Stimulated activated effector memory CD8-positive, alpha-beta T cell treated with anti-CD3 and anti-CD28 coated beads, Interleukin-12 subunit alpha, Interleukin-12 subunit beta, amount 100 ng/mL, for 72 hours (primary cell): ENCODE data around the gene FAM120AOS.

Experiments
- ATAC-seq: fragments of 150-1000 bp; cut with Tn5 transposase; 2 replicates; pipeline ENCODE4 v1.10.0; 2021
- DNase-seq, 2 donors: peaks; one replicate each; pipeline ENCODE4 v3.0.0; 2021 to 2022; ENCODE audit warnings: low spot score in 2 of 2
- H3K27ac Mint-ChIP-seq: one replicate; pipeline ENCODE4 v1.8.0; 2022; ENCODE audit warnings: mild to moderate bottlenecking, mixed read lengths
- H3K36me3 Mint-ChIP-seq: one replicate; pipeline ENCODE4 v1.8.0; 2022; ENCODE audit warnings: mild to moderate bottlenecking, mixed read lengths
- H3K4me1 Mint-ChIP-seq: one replicate; pipeline ENCODE4 v1.8.0; 2022; ENCODE audit warnings: mixed read lengths
- H3K4me3 Mint-ChIP-seq: one replicate; pipeline ENCODE4 v1.8.0; 2022; ENCODE audit warnings: mild to moderate bottlenecking, mixed read lengths
- H3K9me3 Mint-ChIP-seq: one replicate; pipeline ENCODE4 v1.8.0; 2022; ENCODE audit warnings: mixed read lengths

FAM120AOS gene

DNA sequence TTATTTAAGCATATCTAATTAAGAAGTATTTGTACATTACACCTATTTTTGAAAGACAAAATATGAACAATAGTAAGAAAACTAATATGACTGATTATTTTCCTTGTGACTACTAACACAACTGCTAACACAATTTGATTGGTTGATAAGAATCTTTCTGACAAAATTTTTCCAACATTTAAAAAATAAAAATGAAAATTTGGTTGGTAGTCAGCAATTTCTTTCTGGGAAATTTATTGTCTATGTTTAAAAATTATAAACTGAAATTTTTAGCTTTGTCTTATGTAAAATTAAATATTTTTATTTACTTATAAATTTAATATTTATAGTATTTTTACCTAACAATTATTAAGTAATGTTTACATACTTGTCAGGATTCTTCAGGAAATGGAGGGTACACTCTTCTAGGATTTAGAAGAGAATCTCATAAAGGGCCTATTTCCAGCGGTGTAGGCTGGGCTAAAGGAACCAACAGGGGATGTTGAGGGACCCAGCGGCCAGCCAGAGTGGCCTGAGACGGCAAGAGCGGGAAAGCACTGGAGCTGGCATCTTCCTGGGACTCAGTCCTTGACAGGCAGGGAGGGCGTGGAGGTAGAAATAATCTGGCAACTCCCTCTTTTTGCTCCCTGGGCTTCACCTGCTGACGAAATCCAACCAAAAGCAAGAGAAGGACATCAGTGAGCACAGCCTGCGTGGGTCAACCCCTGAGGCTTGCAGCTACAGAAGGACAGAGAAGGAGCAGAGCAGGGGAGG is 16.6 kb downstream of the FAM120AOS start:
- Mint-ChIP-seq H3K9me3 (no peaks in the 10 kb centered on the region), H3K4me3 (no peak overlapping the region), H3K27ac (no peak overlapping the region), H3K36me3 (no peaks in the 10 kb centered on the region), H3K4me1 (no peaks in the 10 kb centered on the region)
- ATAC-seq (no peak), DNase-seq (no peak)

DNA sequence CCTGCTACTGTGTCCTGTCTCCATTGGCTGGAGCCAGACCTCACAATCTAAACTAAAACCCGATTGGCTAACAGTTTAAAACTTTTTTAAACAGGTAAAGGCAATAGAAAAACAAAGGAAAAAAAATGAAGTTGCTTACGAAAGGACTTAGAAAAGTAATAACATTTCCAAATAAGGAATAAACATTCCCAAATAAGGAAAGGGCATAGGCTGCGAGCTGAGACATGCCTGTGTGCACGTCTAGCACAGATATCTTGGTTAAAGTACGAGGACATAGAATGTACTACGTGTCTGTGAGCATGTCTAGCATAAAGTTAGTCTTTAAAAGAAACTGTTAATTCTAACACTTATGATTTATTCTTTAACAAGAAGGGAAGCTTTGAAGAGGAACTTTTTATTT is 17.2 kb downstream of the FAM120AOS start:
- Mint-ChIP-seq H3K36me3 (no peaks in the 10 kb centered on the region), H3K4me3 (no peak overlapping the region), H3K9me3 (no peaks in the 10 kb centered on the region), H3K4me1 (no peaks in the 10 kb centered on the region), H3K27ac (no peak overlapping the region)
- ATAC-seq (no peak), DNase-seq (no peak)

DNA sequence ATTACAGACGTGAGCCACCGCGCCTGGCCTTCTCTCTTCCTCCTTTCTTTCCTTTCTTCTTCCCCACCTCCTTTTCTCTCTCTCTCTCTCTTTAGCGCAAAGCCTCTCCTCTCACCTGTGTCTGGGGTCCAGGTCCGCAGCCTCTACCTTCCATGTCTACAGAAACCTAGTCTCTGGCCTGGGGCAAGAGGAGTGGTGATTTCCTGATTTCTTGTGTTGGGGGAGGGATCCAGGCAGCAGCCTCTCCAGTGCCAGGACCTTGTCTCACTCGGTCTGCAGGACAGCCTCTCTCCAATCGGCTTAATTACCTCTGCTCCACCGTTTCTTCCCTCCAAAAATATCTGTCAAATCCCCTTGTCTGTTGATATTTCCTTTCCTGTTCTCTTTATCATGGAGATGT is 18.0 kb downstream of the FAM120AOS start:
- Mint-ChIP-seq H3K36me3 (no peaks in the 10 kb centered on the region), H3K4me1 (no peaks in the 10 kb centered on the region), H3K9me3 (no peaks in the 10 kb centered on the region), H3K27ac (no peak overlapping the region), H3K4me3 (no peak overlapping the region)
- ATAC-seq (no peak), DNase-seq (no peak)

DNA sequence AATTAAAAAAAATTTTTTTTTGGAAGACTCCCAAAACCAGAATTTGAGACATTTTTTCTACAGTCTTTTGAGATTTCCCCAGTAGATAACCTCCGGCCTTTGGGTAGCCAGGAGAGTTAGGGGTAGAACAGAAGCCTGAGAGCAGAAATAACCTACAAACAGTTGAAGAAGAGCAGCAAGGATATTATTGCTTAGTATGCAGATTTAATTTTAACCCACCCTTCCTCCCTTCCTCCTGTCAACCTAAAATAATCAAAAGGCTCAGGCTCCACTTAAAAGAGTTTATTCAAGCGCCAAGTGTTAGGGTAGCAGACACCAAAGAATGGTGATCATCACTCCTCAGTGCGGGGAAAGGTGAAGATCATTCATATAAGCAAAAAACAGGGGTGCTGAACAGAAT is 19.3 kb downstream of the FAM120AOS start:
- Mint-ChIP-seq H3K4me1 (no peaks in the 10 kb centered on the region), H3K27ac (no peak overlapping the region), H3K4me3 (no peak overlapping the region), H3K9me3 (no peaks in the 10 kb centered on the region), H3K36me3 (no peaks in the 10 kb centered on the region)
- DNase-seq (no peak), ATAC-seq (no peak)

DNA sequence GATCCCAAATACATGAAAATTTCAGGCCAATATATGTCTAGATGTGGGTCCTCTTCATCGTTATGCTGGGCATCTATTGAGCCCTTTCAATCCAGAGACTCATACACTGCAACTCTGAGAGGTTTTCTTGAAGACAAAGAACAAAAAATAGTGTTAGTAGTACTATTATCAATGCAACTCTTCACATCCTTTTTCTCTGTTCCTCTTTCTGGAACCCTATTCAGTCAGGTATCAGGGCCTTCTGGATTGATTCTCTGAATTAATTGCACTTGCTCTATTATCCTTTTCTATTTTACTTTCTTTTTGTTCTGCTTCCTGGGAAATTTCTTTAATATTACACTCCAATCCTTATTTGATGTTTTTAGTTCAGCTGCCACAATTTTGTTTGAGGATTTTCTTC is 20.4 kb downstream of the FAM120AOS start:
- Mint-ChIP-seq H3K4me1 (no peaks in the 10 kb centered on the region), H3K4me3 (no peak overlapping the region), H3K36me3 (no peaks in the 10 kb centered on the region), H3K27ac (no peak overlapping the region), H3K9me3 (no peaks in the 10 kb centered on the region)
- ATAC-seq (no peak), DNase-seq (no peak)

DNA sequence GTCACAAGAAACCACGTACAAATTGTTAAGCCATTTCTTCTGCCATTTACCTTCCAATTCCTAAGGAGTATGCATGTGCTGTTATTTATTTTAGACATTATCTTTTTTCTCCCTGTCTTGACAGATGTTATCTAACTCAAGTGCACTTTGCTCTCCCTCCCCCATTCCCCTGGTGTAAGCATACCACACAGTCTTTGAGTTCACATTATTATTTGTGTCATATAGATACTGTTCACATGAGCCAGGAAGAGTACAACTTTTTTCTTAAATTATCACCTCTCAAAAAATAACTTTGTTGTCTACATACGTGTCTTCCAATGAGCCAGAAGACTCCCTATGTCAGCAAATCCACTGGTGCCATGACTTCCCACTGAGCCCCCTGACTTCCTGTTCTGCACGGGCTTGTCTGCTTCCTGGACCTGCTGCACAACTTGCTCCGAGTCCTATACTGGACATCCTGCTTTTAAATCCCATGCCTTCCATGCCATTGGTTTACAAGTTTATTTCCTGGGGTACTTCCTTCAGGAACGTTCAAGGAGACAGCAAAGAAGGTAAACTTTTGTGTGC is 21.8 kb downstream of the FAM120AOS start:
- Mint-ChIP-seq H3K36me3 (no peaks in the 10 kb centered on the region), H3K4me3 (no peak overlapping the region), H3K27ac (no peak overlapping the region), H3K4me1 (no peaks in the 10 kb centered on the region), H3K9me3 (no peaks in the 10 kb centered on the region)
- ATAC-seq (no peak), DNase-seq (no peak)

DNA sequence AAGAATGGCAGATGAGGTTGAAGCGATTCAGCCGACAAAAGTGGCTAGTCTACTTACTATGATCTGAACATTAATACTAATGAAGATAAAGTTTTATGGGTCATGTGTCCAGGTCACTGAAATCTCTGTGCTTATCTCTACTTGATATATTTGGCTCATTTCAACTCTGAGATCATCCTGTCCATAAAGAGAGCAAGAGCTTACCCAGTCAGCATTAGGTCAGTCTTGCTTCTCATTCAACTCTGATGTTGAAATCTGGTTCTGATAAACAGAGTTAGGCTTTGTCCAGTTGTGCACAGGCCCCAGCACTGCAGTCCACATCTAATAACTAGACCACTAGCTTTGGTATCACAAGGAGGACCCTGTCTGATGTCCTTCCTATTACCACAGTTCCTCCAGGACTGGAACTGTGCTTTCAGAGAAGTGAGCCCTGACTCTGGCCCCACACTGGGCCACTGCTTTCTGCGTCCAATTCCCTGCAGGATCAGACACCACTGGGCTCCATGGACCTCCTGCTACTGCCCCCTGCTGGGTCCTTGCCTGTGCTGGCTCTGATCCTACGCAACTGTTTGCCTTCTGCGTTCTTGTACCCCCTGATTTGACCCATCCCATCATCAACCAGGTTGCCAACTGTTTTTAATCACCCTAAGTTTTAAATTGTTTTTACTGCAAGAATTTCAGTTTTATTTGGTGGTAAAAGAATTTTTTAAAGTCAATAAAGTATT is 25.6 kb downstream of the FAM120AOS start:
- Mint-ChIP-seq H3K4me1 (no peaks in the 10 kb centered on the region), H3K9me3 (no peaks in the 10 kb centered on the region), H3K4me3 (no peak overlapping the region), H3K27ac (no peak overlapping the region), H3K36me3 (no peaks in the 10 kb centered on the region)
- no peak for ATAC-seq
- no peak for DNase-seq

DNA sequence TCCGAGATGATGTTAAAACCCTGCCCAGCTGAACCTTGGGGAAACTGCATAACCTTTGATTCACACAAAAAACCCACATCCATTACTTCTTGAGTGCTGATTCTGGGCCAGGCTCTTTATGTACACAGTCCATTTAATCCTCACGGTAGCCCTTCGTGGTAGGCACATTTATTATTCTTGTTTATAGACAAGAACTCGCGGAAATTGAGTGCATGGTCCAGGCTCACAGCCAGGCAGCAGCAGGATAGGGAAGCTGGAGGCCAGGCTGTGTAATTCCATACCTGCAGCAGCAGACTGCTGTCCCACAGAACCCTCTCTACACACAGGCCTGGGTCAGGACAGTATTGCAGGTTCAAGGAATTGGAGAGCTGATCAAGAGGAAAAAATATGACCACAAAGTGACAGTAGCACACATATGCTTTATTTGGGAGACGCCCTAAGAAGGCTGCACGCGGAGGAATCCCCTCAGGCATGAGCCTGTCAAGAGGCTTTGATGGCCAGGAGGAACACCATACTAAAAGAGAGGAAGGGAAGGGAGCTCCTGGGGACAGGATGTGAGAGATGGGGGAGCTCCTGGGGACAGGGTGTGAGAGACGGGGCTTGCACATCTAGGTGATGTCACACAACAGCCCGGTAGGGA is 30.3 kb downstream of the FAM120AOS start:
- peaks cover 7% of the 10 kb centered on the region for H3K9me3 Mint-ChIP-seq
- DNase-seq (no peak), ATAC-seq (no peak)
- H3K36me3 Mint-ChIP-seq: no peaks in the 10 kb centered on the region
- no peak overlapping the region for H3K4me3 Mint-ChIP-seq
- H3K4me1 Mint-ChIP-seq: no peaks in the 10 kb centered on the region
- H3K27ac Mint-ChIP-seq: no peak overlapping the region

DNA sequence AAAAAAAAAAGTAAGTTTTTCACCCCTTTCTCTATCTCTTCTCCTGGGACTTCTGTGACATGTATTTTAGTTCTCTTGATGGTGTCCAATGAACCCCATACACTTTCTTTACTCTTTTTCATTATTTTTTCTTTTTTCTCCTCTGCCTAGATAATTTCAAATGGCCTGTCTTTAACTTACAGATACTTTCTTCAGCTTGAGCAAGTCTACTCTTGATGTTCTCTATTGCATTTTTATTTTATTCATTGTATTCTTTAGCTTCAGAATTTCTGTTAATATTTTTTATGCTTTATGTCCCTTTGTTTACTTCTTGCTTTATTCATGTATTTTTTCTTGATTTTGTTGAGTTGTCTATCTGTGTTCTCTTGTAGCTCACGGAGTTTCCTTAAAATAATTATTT is 34.4 kb downstream of the FAM120AOS start:
- H3K4me1 Mint-ChIP-seq: no peaks in the 10 kb centered on the region
- H3K9me3 Mint-ChIP-seq: peaks cover 10% of the 10 kb centered on the region
- no peaks in the 10 kb centered on the region for H3K36me3 Mint-ChIP-seq
- DNase-seq: no peak
- no peak overlapping the region for H3K27ac Mint-ChIP-seq
- no peak for ATAC-seq
- no peak overlapping the region for H3K4me3 Mint-ChIP-seq

DNA sequence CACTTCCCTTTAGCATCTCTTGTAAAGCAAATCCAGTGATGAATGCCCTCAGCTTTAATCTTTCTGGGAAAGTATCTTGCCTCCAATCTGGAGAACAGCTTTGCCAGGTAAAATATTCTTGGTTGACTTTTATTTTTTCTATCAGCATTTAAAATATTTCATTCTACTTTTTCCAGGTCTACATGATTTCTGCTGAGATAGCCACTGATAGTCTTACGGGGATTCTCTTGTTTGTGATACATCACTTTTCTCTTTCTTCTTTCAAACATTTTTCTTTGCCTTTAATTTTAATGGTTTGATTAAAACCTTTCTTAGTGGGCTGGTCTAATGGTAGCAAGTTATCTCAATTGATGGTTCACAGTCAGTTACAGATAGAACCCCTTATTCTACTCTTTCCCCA is 35.8 kb downstream of the FAM120AOS start:
- Mint-ChIP-seq H3K36me3 (no peaks in the 10 kb centered on the region), H3K4me1 (no peaks in the 10 kb centered on the region), H3K9me3 (peaks cover 12% of the 10 kb centered on the region), H3K27ac (no peak overlapping the region), H3K4me3 (no peak overlapping the region)
- DNase-seq: no peak
- ATAC-seq: no peak

DNA sequence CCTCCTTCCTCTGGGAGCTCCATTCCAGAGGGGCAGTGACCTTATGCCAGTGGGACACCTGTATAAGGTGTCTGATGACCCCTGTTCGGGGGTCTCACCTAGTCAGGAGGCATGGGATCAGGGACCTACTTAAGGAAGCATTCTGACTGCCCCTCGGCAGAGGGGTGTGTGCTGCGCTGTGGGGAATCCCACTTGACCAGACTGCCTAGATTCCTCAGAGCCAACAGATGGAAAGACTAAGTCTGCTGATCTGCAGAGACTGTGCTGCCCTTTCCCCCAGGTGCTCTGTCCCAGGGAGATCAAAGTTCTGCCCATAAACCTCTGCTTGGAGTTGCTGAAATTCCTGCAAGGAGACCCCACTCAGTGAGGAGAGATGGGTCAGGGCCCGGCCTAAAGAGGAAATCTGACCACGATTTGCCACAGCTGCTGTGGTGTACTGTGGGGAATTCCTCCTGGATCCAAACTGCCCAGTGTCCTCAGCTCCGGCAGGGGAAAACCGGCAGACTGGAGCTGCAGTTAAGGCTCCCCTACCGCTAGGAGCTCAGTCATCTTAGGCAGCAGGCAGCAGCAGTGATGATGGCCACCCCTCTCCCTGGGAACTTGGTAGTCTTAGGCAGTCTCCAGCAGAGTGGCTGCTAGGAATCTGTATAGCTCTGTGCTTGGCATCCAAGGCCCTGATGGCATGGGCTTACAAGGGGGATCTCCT is 36.7 kb downstream of the FAM120AOS start:
- H3K4me3 Mint-ChIP-seq: no peak overlapping the region
- no peaks in the 10 kb centered on the region for H3K4me1 Mint-ChIP-seq
- no peak overlapping the region for H3K27ac Mint-ChIP-seq
- DNase-seq (no peak), ATAC-seq (no peak)
- no peaks in the 10 kb centered on the region for H3K36me3 Mint-ChIP-seq
- peaks cover 12% of the 10 kb centered on the region for H3K9me3 Mint-ChIP-seq

DNA sequence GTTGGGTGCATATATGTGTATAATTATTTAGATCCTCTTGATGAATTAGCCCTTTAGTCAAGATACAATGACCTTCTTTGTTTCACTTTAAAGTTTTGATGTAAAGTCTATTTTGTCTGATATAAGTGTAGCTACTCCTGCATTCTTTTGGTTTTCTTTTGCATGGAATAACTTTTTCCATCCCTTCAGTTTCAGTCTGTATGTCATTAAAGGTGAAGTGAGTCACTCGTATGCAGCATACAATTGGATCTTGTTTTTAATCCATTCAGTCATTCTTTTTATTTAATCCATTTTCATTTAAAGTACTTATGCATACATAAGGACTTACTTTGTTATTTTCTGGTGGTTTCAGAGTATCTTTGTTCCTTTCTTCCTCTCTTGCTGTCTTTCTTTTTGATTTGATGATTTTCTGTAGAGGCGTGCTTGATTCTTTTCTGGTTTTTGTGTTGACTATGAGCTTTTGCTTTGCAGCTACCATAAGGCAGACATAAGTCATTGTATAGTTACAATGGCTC is 38.1 kb downstream of the FAM120AOS start:
- H3K27ac Mint-ChIP-seq: no peak overlapping the region
- H3K9me3 Mint-ChIP-seq: peaks cover 12% of the 10 kb centered on the region
- ATAC-seq (no peak), DNase-seq (no peak)
- no peak overlapping the region for H3K4me3 Mint-ChIP-seq
- no peaks in the 10 kb centered on the region for H3K36me3 Mint-ChIP-seq
- H3K4me1 Mint-ChIP-seq: no peaks in the 10 kb centered on the region

DNA sequence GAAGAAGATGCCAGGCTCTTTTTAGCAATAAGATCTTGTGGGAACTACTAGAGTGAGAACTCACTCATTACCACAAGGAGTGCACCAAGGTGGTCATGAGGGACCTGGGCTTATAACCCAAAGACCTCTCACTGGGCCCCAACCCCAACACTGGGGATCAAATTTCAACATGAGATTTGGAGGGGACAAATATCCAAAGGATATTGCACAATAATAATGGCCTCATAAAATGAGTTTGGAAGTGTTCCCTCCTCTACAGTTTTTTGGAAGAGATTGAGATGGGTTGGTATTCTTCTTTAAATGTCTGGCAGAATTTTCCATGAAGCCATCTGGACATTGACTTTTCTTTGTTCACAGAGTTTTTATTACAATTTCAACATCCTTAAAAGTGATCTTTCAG is 39.9 kb downstream of the FAM120AOS start:
- Mint-ChIP-seq H3K9me3 (peaks cover 6% of the 10 kb centered on the region), H3K4me3 (no peak overlapping the region)

DNA sequence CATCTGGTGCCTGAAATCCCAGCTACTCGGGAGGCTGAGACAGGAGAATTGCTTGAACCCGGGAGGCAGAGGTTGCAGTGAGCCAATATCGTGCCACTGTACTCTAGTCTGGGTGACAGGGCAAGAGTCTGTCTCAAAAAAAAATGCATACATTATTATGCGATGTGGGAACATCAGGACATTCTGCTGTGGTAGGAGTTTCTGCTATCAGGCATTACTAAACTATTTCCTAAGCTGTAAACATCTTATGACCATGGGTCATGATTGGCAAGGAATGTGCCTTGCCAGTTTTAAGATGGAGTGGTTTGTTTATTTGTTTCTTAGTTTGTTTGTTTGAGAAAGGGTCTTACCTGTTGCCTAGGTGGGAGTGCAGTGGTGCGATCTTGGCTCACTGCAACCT is 47.0 kb downstream of the FAM120AOS start:
- H3K9me3 Mint-ChIP-seq: no peaks in the 10 kb centered on the region
- H3K4me1 Mint-ChIP-seq: no peaks in the 10 kb centered on the region
- no peak for DNase-seq
- H3K27ac Mint-ChIP-seq: no peak overlapping the region
- H3K4me3 Mint-ChIP-seq: no peak overlapping the region
- no peaks in the 10 kb centered on the region for H3K36me3 Mint-ChIP-seq
- no peak for ATAC-seq

More for the DNA sequence above, 39.9 kb downstream of the FAM120AOS start:
- Mint-ChIP-seq H3K4me1 (no peaks in the 10 kb centered on the region), H3K36me3 (no peaks in the 10 kb centered on the region), H3K27ac (no peak overlapping the region)
- DNase-seq: no peak
- no peak for ATAC-seq

DNA sequence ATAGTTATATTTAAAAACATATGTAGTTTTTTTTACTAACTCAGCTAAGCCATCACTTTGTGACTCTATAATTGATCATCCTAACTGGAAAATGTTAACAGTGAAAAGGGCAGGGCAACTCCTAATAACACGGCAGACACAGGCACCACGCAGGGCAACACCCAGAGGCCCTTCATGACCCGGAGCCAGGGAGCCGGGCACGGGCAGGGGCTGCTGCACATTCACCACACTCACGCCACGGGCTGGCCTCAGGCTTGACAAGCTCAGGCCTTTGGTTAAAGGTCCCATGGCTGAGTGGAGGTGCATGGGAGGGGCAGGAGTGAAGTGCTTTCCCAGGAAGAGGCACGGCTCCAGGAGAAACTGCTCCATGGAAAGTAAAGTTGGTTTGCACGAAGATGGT is 54.9 kb downstream of the FAM120AOS start:
- DNase-seq: no peak
- H3K9me3 Mint-ChIP-seq: no peaks in the 10 kb centered on the region
- no peaks in the 10 kb centered on the region for H3K4me1 Mint-ChIP-seq
- H3K27ac Mint-ChIP-seq: no peak overlapping the region
- no peak overlapping the region for H3K4me3 Mint-ChIP-seq
- H3K36me3 Mint-ChIP-seq: no peaks in the 10 kb centered on the region
- ATAC-seq: no peak
